Activated CD8-positive, alpha-beta T cell treated with anti-CD3 and anti-CD28 coated beads for 36 hours (primary cell): ENCODE measurements around the gene LSM14A. TPM values are rescaled to one million over a fixed set of nuclear protein-coding genes. Genes with fewer than 3 reads are reported as not detected.

Experiments used
- ATAC-seq: fragments of 200-7000 bp; cut with Tn5 transposase; one replicate; pipeline ENCODE4 v1.10.0; 2021; ENCODE audit warnings: mild to moderate bottlenecking, moderate library complexity
- CTCF ChIA-PET: fragments of 350-600 bp; sonication (Branson Sonifier 250); formaldehyde crosslinking; loops from one replicate; lab custom pipeline; 2021; ENCODE audit warnings: antibody characterized with exemption; lab: Charles Lee
- POLR2A ChIA-PET: fragments of 350-600 bp; sonication (Branson Sonifier 250); formaldehyde crosslinking; loops from one replicate; lab custom pipeline; 2021; ENCODE audit warnings: antibody characterized with exemption; lab: Charles Lee
- DNase-seq: peaks from one replicate; pipeline ENCODE4 v3.0.0-alpha.2; 2020
- H3K27ac Mint-ChIP-seq: one replicate; pipeline ENCODE4 v1.8.0; 2021; ENCODE audit warnings: mild to moderate bottlenecking, mixed read lengths
- H3K27me3 Mint-ChIP-seq: one replicate; pipeline ENCODE4 v1.8.0; 2021; ENCODE audit warnings: mixed read lengths
- H3K36me3 Mint-ChIP-seq: one replicate; pipeline ENCODE4 v1.8.0; 2021; ENCODE audit warnings: low read depth, mixed read lengths
- H3K4me1 Mint-ChIP-seq: one replicate; pipeline ENCODE4 v1.8.0; 2021; ENCODE audit warnings: low read depth, mixed read lengths
- H3K4me3 Mint-ChIP-seq: one replicate; pipeline ENCODE4 v1.8.0; 2021; ENCODE audit warnings: mild to moderate bottlenecking, moderate library complexity, mixed read lengths
- H3K9me3 Mint-ChIP-seq: one replicate; pipeline ENCODE4 v1.8.0; 2021; ENCODE audit warnings: mixed read lengths
- intact Hi-C: fragments of 100-400 bp; cut with micrococcal nuclease; formaldehyde crosslinking; loops from one replicate; pipeline ENCODE4 v1.10.0; 2022
- total RNA-seq, 2 experiments: library from RNA; stranded (reverse); gene quantifications; one replicate each; pipeline ENCODE4 v1.2.3, GENCODE V29; 2021
- TF ChIP-seq, protein P1 (sequence below): fragments of 200-600 bp; IDR thresholded peaks from one replicate; pipeline ENCODE4 v1.8.0; 2022; ENCODE audit warnings: antibody characterized with exemption, mild to moderate bottlenecking

Gene LSM14A
- total RNA-seq, 2 experiments from 2014 or later = 98.6 to 99.3 TPM

DNA sequence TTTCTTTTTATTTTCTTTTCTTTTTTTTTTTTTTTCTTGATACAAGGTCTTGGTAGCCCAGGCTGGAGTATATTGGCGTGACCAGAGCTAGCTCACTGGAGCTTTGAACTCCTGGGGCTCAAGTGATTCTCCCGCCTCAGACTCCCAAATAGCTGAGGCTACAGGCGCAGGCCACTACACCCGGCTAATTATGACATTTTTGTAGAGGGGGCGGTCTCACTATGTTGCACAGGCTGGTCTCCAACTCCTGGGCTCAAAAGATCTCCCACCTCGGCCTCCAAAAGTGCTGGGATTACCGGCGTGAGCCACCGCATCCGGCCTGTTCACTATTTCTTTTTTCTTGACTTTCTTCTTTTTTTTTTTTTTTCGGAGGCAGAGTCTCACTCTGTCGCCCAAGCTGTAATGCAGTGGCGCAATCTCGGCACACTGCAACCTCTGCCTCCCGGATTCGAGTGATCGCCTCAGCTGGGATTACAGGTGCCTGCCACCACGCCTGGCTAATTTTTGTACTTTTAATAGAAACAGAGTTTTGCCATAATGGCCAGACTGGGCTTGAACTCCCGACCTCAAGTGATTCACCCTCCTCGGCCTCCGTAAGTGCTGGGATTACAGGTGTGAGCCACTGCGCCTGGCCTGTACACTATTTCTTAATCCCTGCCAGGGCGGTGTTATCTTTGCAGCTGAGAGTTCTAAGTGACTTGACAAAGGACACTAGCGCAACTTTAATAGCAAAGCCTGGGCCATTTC is 37.1 kb upstream of the LSM14A start:
- Mint-ChIP-seq H3K9me3 (no peaks in the 10 kb centered on the region), H3K4me3 (peak overlapping the region; percentile 91), H3K36me3 (no peaks in the 10 kb centered on the region), H3K27ac (peak overlapping the region; percentile 94), H3K27me3 (no peaks in the 10 kb centered on the region), H3K4me1 (peaks cover 2% of the 10 kb centered on the region)
- DNase-seq (no peak), ATAC-seq (no peak)
- CTCF ChIA-PET = interaction anchor here (1.4 to 2.4 kb wide), 3 partner anchors 10 to 357 kb away, joined by 5 to 15 read pairs (median 5); no protein-coding TSS in a partner anchor
- POLR2A ChIA-PET = interaction anchor here (0.7 to 1.6 kb wide), 4 partner anchors 32 to 44 kb away, joined by 3 to 4 read pairs (median 3); no protein-coding TSS in a partner anchor
- TF ChIP-seq, protein P1, sequence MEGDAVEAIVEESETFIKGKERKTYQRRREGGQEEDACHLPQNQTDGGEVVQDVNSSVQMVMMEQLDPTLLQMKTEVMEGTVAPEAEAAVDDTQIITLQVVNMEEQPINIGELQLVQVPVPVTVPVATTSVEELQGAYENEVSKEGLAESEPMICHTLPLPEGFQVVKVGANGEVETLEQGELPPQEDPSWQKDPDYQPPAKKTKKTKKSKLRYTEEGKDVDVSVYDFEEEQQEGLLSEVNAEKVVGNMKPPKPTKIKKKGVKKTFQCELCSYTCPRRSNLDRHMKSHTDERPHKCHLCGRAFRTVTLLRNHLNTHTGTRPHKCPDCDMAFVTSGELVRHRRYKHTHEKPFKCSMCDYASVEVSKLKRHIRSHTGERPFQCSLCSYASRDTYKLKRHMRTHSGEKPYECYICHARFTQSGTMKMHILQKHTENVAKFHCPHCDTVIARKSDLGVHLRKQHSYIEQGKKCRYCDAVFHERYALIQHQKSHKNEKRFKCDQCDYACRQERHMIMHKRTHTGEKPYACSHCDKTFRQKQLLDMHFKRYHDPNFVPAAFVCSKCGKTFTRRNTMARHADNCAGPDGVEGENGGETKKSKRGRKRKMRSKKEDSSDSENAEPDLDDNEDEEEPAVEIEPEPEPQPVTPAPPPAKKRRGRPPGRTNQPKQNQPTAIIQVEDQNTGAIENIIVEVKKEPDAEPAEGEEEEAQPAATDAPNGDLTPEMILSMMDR = no peak
- intact Hi-C loops = no loop called here

DNA sequence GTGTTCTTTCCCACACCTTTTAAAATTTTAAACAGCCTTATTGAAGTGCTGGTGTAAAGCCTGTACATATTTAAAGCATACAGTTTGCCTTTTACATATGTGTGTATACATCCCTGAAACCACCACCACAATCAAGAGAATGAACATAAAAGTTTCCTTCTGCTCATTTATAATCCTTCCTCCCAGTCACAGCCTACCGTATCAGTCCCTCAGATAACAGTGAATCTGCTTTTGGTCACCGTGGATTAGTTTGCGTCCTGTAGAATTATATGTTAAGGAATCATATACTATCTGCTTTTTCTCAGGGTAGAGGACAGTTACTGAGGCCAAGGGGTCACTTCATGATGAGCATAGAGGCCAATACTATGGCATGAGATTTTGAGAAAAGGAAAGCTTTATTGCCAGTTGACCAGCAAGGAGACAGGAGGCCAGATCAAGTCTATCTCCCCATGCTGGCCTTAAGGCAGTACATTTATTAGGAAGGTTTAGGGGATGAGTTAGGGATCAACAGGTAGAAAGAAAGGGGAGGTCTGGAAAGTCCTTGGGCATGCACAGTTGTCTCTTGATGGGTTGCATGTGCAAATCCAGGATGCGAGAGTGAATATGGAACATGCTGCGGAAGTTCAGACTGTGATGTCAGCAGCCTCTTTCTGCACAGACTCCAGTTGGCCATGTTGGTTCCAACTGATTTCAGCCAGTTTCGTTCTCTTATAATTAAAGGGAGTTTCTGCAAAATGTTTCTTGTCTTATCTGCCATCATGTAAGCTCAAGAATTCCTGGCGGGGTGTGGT is 36.3 kb upstream of the LSM14A start:
- DNase-seq (no peak), ATAC-seq (no peak)
- TF ChIP-seq, protein P1 = no peak
- Mint-ChIP-seq H3K4me1 (peaks cover 2% of the 10 kb centered on the region), H3K4me3 (peak overlapping the region; percentile 91), H3K27me3 (no peaks in the 10 kb centered on the region), H3K36me3 (no peaks in the 10 kb centered on the region), H3K27ac (peak overlapping the region; percentile 94), H3K9me3 (no peaks in the 10 kb centered on the region)
- CTCF ChIA-PET = interaction anchor here (0.7 to 2.4 kb wide), 6 partner anchors 10 to 358 kb away, joined by 3 to 15 read pairs (median 6); no protein-coding TSS in a partner anchor
- intact Hi-C loops = no loop called here
- POLR2A ChIA-PET = interaction anchor here (0.7 to 0.9 kb wide), 2 partner anchors 35 to 38 kb away, joined by 3 to 4 read pairs; no protein-coding TSS in a partner anchor

DNA sequence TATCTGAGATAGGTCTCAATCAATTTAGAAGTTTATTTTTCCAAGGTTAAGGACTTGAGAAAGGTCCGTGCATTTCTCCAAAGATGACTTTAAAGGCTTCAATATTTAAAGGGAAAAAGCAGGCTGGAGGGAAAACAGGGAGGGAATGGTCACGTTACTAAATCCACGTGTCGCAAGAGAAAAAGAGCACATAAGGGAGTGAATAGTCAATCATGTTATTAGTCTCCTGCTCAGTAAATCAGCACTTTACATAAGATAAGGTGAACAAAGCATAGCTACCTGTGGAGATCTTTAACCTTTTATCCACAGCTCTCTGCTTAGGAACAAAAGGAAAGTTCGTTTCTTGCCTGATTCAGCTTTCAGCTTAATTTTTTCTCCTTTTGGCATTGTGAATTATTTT is 31.3 kb upstream of the LSM14A start:
- Mint-ChIP-seq H3K4me1 (no peaks in the 10 kb centered on the region), H3K9me3 (no peaks in the 10 kb centered on the region), H3K27me3 (no peaks in the 10 kb centered on the region), H3K27ac (no peak overlapping the region), H3K36me3 (no peaks in the 10 kb centered on the region), H3K4me3 (no peak overlapping the region)
- intact Hi-C loops = loop anchor here (10.0 kb wide), 1 partner anchor 366 kb away; no protein-coding TSS in a partner anchor
- CTCF ChIA-PET = interaction anchor here (1.0 kb wide), 1 partner anchor 45 kb away, joined by 4 read pairs; no protein-coding TSS in a partner anchor
- no peak for ATAC-seq
- no peak for DNase-seq
- POLR2A ChIA-PET = no interaction called here
- TF ChIP-seq, protein P1 = no peak

DNA sequence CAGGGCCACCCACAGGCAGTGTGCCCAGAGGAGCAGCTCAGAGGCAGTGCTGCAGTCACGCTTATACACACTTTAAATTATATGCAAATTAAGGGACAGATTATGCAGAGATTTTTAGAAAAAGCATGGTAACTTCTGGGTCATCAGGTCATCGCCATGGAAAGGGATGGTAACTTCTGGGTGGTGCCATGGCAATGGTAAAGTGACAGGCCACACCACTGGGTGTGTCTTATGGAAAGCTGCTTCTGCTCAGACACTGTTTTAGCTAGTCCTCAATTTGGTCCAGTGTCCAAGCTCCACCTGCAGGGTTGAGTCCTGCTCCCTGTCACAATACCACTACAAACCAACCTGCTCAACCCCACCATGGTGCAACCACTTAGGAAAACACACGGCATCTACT is 29.9 kb upstream of the LSM14A start:
- H3K4me1 Mint-ChIP-seq = no peaks in the 10 kb centered on the region
- TF ChIP-seq, protein P1 = no peak
- H3K36me3 Mint-ChIP-seq = no peaks in the 10 kb centered on the region
- no peak overlapping the region for H3K4me3 Mint-ChIP-seq
- H3K27me3 Mint-ChIP-seq = no peaks in the 10 kb centered on the region
- intact Hi-C loops = loop anchor here (10.0 kb wide), 1 partner anchor 368 kb away; no protein-coding TSS in a partner anchor
- ATAC-seq (no peak), DNase-seq (no peak)
- H3K9me3 Mint-ChIP-seq = no peaks in the 10 kb centered on the region
- ChIA-PET POLR2A (no interaction called here), CTCF (interaction anchor here (2.0 to 4.3 kb wide), 3 partner anchors 23 to 365 kb away, joined by 10 to 42 read pairs (median 19); no protein-coding TSS in a partner anchor)
- H3K27ac Mint-ChIP-seq = no peak overlapping the region
